Raji (cell line): Measurements from ENCODE around the gene THNSL1.

Experiments
- POLR2A ChIP-seq: IDR thresholded peaks from 2 replicates; pipeline ENCODE4 v1.6.1; 2011; ENCODE audit warnings: low read depth, low read length, control low read depth; ENCODE audit not compliant: insufficient read depth

The THNSL1 gene

GRCh38 chr10:25016376-25017153 is at the start of gene THNSL1:
Gene THNSL1, plus strand, starts transcription at chr10:25016612. Its CDS starts 6,612 bp downstream, at chr10:25023224.
- TF ChIP-seq POLR2A = peak; percentile 83

- no peak for TF ChIP-seq POLR2A
Observed at GRCh38 chr10:24966962-24967481, 49.4 kb upstream of the THNSL1 start.

GRCh38 chr10:24968349-24968748 is 48.1 kb upstream of the THNSL1 start:
- TF ChIP-seq POLR2A = no peak

GRCh38 chr10:24969841-24970281 is 46.6 kb upstream of the THNSL1 start:
- TF ChIP-seq POLR2A = no peak

GRCh38 chr10:24971374-24971773 is 45.0 kb upstream of the THNSL1 start:
- no peak for TF ChIP-seq POLR2A

- no peak for TF ChIP-seq POLR2A
Observed at GRCh38 chr10:24973163-24973562, 43.2 kb upstream of the THNSL1 start.

- no peak for TF ChIP-seq POLR2A
Observed at GRCh38 chr10:24974976-24975375, 41.4 kb upstream of the THNSL1 start.

- no peak for TF ChIP-seq POLR2A
Observed at GRCh38 chr10:24979685-24980084, 36.7 kb upstream of the THNSL1 start.

- TF ChIP-seq POLR2A = no peak
Observed at GRCh38 chr10:24981161-24981710, 35.2 kb upstream of the THNSL1 start.

- no peak for TF ChIP-seq POLR2A
Observed at GRCh38 chr10:24982319-24983112, 33.9 kb upstream of the THNSL1 start.

- no peak for TF ChIP-seq POLR2A
Observed at GRCh38 chr10:24983130-24983529, 33.3 kb upstream of the THNSL1 start.

- no peak for TF ChIP-seq POLR2A
Observed at GRCh38 chr10:24983946-24984345, 32.5 kb upstream of the THNSL1 start.

GRCh38 chr10:24984906-24985305 is 31.5 kb upstream of the THNSL1 start:
- no peak for TF ChIP-seq POLR2A

- no peak for TF ChIP-seq POLR2A
Observed at GRCh38 chr10:24988831-24989640, 27.4 kb upstream of the THNSL1 start.

GRCh38 chr10:24989867-24990266 is 26.5 kb upstream of the THNSL1 start:
- no peak for TF ChIP-seq POLR2A
